Measurements from ENCODE around the gene ATG5. TPM values are rescaled to one million over a fixed set of nuclear protein-coding genes. Genes with fewer than 3 reads are reported as not detected.
A peak's percentile ranks its signal among the peaks of the same experiment; 100 is the strongest.

Gene ATG5
- 26.3 and 26.4 TPM in 2 replicates for polyA plus RNA-seq (2013)

GRCh38 chr6:106325336-106326178 is at the start of gene ATG5:
ATG5 (minus strand) TSS chr6:106325760; CDS start chr6:106316208, 9,552 bp downstream.
- Histone ChIP-seq H3K79me2 (ENCODE audit: control insufficient read depth, insufficient read depth, low read length, poor library complexity) (peaks cover 6% of the 10 kb centered on the region), H3K4ac (ENCODE audit: low read depth, low read length) (peak within 1 kb of the TSS; percentile 8), H3K18ac (ENCODE audit: low read length) (peak within 1 kb of the TSS; percentile 66), H3K27me3 (ENCODE audit: insufficient read depth, low read length) (no peaks in the 10 kb centered on the region), H3K79me1 (ENCODE audit: low read length) (peaks cover 5% of the 10 kb centered on the region), H4K91ac (ENCODE audit: low read depth, low read length) (peak within 1 kb of the TSS; percentile 47), H3K4me2 (ENCODE audit: low read length) (peak within 1 kb of the TSS; percentile 92), H4K8ac (ENCODE audit: low read depth, low read length) (peak within 1 kb of the TSS; percentile 88), H3K23ac (ENCODE audit: low read length) (no peak within 1 kb of the TSS), H3K36me3 (ENCODE audit: control insufficient read depth in 1 of 2, insufficient read depth in 2 of 2, low read length in 2 of 2) (no peaks in the 10 kb centered on the region), H3K9me3 (ENCODE audit: insufficient read depth, low read depth, low read length) (no peaks in the 10 kb centered on the region), H3K4me3 (ENCODE audit: low read depth, low read length) (peak within 1 kb of the TSS; percentile 88), H4K12ac (ENCODE audit: low read depth, low read length) (peak within 1 kb of the TSS; percentile 72), H3K27ac (ENCODE audit: low read depth, low read length) (peak within 1 kb of the TSS; percentile 93), H2BK120ac (ENCODE audit: insufficient read depth, low read length, poor library complexity) (peak within 1 kb of the TSS; percentile 49), H3K14ac (ENCODE audit: low read length) (peak within 1 kb of the TSS; percentile 56), H2BK5ac (ENCODE audit: low read depth, low read length, poor library complexity) (peak within 1 kb of the TSS; percentile 44), H3K9ac (ENCODE audit: low read length) (peak within 1 kb of the TSS; percentile 82), H2AFZ (ENCODE audit: insufficient read depth, low read length, poor library complexity) (peak within 1 kb of the TSS; percentile 19), H3K4me1 (ENCODE audit: control insufficient read depth in 1 of 2, insufficient read depth in 2 of 2, low read length in 2 of 2) (peaks cover 0 to 2% of the 10 kb centered on the region in 2 experiments), H2AK5ac (ENCODE audit: low read length) (no peak within 1 kb of the TSS), H2BK12ac (ENCODE audit: low read length) (no peak within 1 kb of the TSS)
- DNase-seq: peak; percentile 100
- WGBS (ENCODE audit: extremely low coverage, insufficient coverage, insufficient read length): no CpG with 5 or more reads among the region's 56 CpGs

GRCh38 chr6:106373502-106374239 is 48.1 kb upstream of the ATG5 start:
- Histone ChIP-seq H2BK120ac (ENCODE audit: insufficient read depth, low read length, poor library complexity) (no peak overlapping the region), H4K8ac (ENCODE audit: low read depth, low read length) (no peak overlapping the region), H2BK12ac (ENCODE audit: low read length) (no peak overlapping the region), H2AFZ (ENCODE audit: insufficient read depth, low read length, poor library complexity) (no peak overlapping the region), H3K14ac (ENCODE audit: low read length) (no peak overlapping the region), H3K79me2 (ENCODE audit: control insufficient read depth, insufficient read depth, low read length, poor library complexity) (no peaks in the 10 kb centered on the region), H3K27ac (ENCODE audit: low read depth, low read length) (no peak overlapping the region), H4K12ac (ENCODE audit: low read depth, low read length) (no peak overlapping the region), H3K79me1 (ENCODE audit: low read length) (no peaks in the 10 kb centered on the region), H3K9me3 (ENCODE audit: insufficient read depth, low read depth, low read length) (no peaks in the 10 kb centered on the region), H2AK5ac (ENCODE audit: low read length) (no peak overlapping the region), H3K36me3 (ENCODE audit: control insufficient read depth in 1 of 2, insufficient read depth in 2 of 2, low read length in 2 of 2) (no peaks in the 10 kb centered on the region), H3K4me3 (ENCODE audit: low read depth, low read length) (no peak overlapping the region), H4K91ac (ENCODE audit: low read depth, low read length) (no peak overlapping the region), H3K9ac (ENCODE audit: low read length) (no peak overlapping the region), H3K18ac (ENCODE audit: low read length) (no peak overlapping the region), H3K27me3 (ENCODE audit: insufficient read depth, low read length) (no peaks in the 10 kb centered on the region), H3K4me1 (ENCODE audit: control insufficient read depth in 1 of 2, insufficient read depth in 2 of 2, low read length in 2 of 2) (no peaks in the 10 kb centered on the region), H3K4ac (ENCODE audit: low read depth, low read length) (no peak overlapping the region), H2BK5ac (ENCODE audit: low read depth, low read length, poor library complexity) (no peak overlapping the region), H3K4me2 (ENCODE audit: low read length) (no peak overlapping the region), H3K23ac (ENCODE audit: low read length) (no peak overlapping the region)
- no CpG with 5 or more reads among the region's 1 CpG for WGBS (ENCODE audit: extremely low coverage, insufficient coverage, insufficient read length)
- no peak for DNase-seq

GRCh38 chr6:106372838-106373501 is 47.4 kb upstream of the ATG5 start:
- no peak overlapping the region for H3K27ac ChIP-seq (ENCODE audit: low read depth, low read length)
- H3K27me3 ChIP-seq (ENCODE audit: insufficient read depth, low read length): no peaks in the 10 kb centered on the region
- no peak overlapping the region for H3K14ac ChIP-seq (ENCODE audit: low read length)
- H4K12ac ChIP-seq (ENCODE audit: low read depth, low read length): no peak overlapping the region
- H3K9me3 ChIP-seq (ENCODE audit: insufficient read depth, low read depth, low read length): no peaks in the 10 kb centered on the region
- no peak overlapping the region for H3K18ac ChIP-seq (ENCODE audit: low read length)
- H3K4me3 ChIP-seq (ENCODE audit: low read depth, low read length): no peak overlapping the region
- H3K79me2 ChIP-seq (ENCODE audit: control insufficient read depth, insufficient read depth, low read length, poor library complexity): no peaks in the 10 kb centered on the region
- H4K8ac ChIP-seq (ENCODE audit: low read depth, low read length): no peak overlapping the region
- H3K4me1 ChIP-seq (ENCODE audit: control insufficient read depth in 1 of 2, insufficient read depth in 2 of 2, low read length in 2 of 2): no peaks in the 10 kb centered on the region
- H3K4me2 ChIP-seq (ENCODE audit: low read length): no peak overlapping the region
- H2AFZ ChIP-seq (ENCODE audit: insufficient read depth, low read length, poor library complexity): no peak overlapping the region
- H2BK12ac ChIP-seq (ENCODE audit: low read length): no peak overlapping the region
- no CpG with 5 or more reads among the region's 4 CpGs for WGBS (ENCODE audit: extremely low coverage, insufficient coverage, insufficient read length)
- H4K91ac ChIP-seq (ENCODE audit: low read depth, low read length): no peak overlapping the region
- no peaks in the 10 kb centered on the region for H3K36me3 ChIP-seq (ENCODE audit: control insufficient read depth in 1 of 2, insufficient read depth in 2 of 2, low read length in 2 of 2)
- H2AK5ac ChIP-seq (ENCODE audit: low read length): no peak overlapping the region
- no peak overlapping the region for H3K4ac ChIP-seq (ENCODE audit: low read depth, low read length)
- no peak overlapping the region for H3K23ac ChIP-seq (ENCODE audit: low read length)
- no peak overlapping the region for H2BK120ac ChIP-seq (ENCODE audit: insufficient read depth, low read length, poor library complexity)
- H3K79me1 ChIP-seq (ENCODE audit: low read length): no peaks in the 10 kb centered on the region
- no peak overlapping the region for H2BK5ac ChIP-seq (ENCODE audit: low read depth, low read length, poor library complexity)
- DNase-seq: peak in 1 of 2 donors; percentile 25
- no peak overlapping the region for H3K9ac ChIP-seq (ENCODE audit: low read length)

GRCh38 chr6:106370639-106371038 is 45.1 kb upstream of the ATG5 start:
- H2BK12ac ChIP-seq (ENCODE audit: low read length): no peak overlapping the region
- DNase-seq: no peak
- no peak overlapping the region for H3K23ac ChIP-seq (ENCODE audit: low read length)
- H3K27ac ChIP-seq (ENCODE audit: low read depth, low read length): no peak overlapping the region
- no peaks in the 10 kb centered on the region for H3K9me3 ChIP-seq (ENCODE audit: insufficient read depth, low read depth, low read length)
- H2BK5ac ChIP-seq (ENCODE audit: low read depth, low read length, poor library complexity): no peak overlapping the region
- no peaks in the 10 kb centered on the region for H3K4me1 ChIP-seq (ENCODE audit: control insufficient read depth in 1 of 2, insufficient read depth in 2 of 2, low read length in 2 of 2)
- H3K4me2 ChIP-seq (ENCODE audit: low read length): no peak overlapping the region
- H3K79me2 ChIP-seq (ENCODE audit: control insufficient read depth, insufficient read depth, low read length, poor library complexity): no peaks in the 10 kb centered on the region
- no peak overlapping the region for H3K14ac ChIP-seq (ENCODE audit: low read length)
- H2AK5ac ChIP-seq (ENCODE audit: low read length): no peak overlapping the region
- H3K4ac ChIP-seq (ENCODE audit: low read depth, low read length): no peak overlapping the region
- no CpG with 5 or more reads among the region's 1 CpG for WGBS (ENCODE audit: extremely low coverage, insufficient coverage, insufficient read length)
- no peaks in the 10 kb centered on the region for H3K27me3 ChIP-seq (ENCODE audit: insufficient read depth, low read length)
- H3K36me3 ChIP-seq (ENCODE audit: control insufficient read depth in 1 of 2, insufficient read depth in 2 of 2, low read length in 2 of 2): no peaks in the 10 kb centered on the region
- no peak overlapping the region for H4K8ac ChIP-seq (ENCODE audit: low read depth, low read length)
- no peaks in the 10 kb centered on the region for H3K79me1 ChIP-seq (ENCODE audit: low read length)
- no peak overlapping the region for H4K91ac ChIP-seq (ENCODE audit: low read depth, low read length)
- no peak overlapping the region for H2AFZ ChIP-seq (ENCODE audit: insufficient read depth, low read length, poor library complexity)
- H3K18ac ChIP-seq (ENCODE audit: low read length): no peak overlapping the region
- H4K12ac ChIP-seq (ENCODE audit: low read depth, low read length): no peak overlapping the region
- no peak overlapping the region for H2BK120ac ChIP-seq (ENCODE audit: insufficient read depth, low read length, poor library complexity)
- no peak overlapping the region for H3K9ac ChIP-seq (ENCODE audit: low read length)
- H3K4me3 ChIP-seq (ENCODE audit: low read depth, low read length): no peak overlapping the region

Measured in trophoblast cell (in vitro differentiated cells and primary cell).